22Rv1 (cell line): Measurements from ENCODE around the gene OOSP1.

Experiments used
- CTCF ChIP-seq: fragments of 450-650 bp; IDR thresholded peaks from 2 replicates; pipeline ENCODE4 v1.5.1; 2017; ENCODE audit warnings: mild to moderate bottlenecking
- ZFX ChIP-seq: fragments of 450-650 bp; IDR thresholded peaks from 2 replicates; pipeline ENCODE4 v1.6.1; 2017; ENCODE audit warnings: antibody characterized with exemption, borderline replicate concordance

DNA sequence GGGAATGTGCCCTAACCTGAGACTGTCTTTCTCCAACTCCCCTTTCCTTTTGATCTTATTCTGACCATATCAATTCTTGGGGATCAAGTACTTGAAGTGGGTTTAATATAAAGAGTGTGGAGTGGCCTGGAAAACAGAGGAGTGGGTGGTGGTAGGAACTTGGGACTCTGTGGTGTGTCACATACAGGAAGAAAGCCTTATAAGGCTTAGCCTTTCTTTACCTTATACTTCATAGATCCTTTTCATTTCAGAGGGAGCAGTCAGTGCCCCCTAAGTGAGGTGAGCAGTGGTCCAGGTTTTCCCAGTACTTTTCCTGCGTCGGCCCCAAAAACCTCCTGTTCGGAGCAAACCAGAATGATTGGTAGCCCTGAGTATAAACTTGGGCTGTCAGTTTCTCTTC, 486 bp downstream of the OOSP1 start:
- TF ChIP-seq CTCF = no peak
- TF ChIP-seq ZFX = no peak
